Aorta (tissue), 5 donors: ENCODE results near the gene ZIC5. TPM values are rescaled to one million over a fixed set of nuclear protein-coding genes. Genes with fewer than 3 reads are reported as not detected.
A peak's percentile ranks its signal among the peaks of the same experiment; 100 is the strongest.

Experiments used
- ATAC-seq: fragments of 200-7000 bp; cut with Tn5 transposase; one replicate; pipeline ENCODE4 v1.9.1; 2022; ENCODE audit warnings: moderate library complexity; ENCODE audit not compliant: low FRiP score
- DNase-seq, 2 donors: peaks; one replicate each; pipeline ENCODE4 v3.0.0-alpha.2; 2020
- H3K27ac ChIP-seq, 2 donors: one replicate each; pipeline ENCODE4 v1.5.1; 2013; ENCODE audit warnings: low read length in 2 of 2, mild to moderate bottlenecking in 2 of 2, moderate library complexity in 2 of 2, control low read depth in 1 of 2, inconsistent platforms in 1 of 2, low read depth in 1 of 2
- H3K27me3 ChIP-seq, 2 donors: one replicate each; pipeline ENCODE4 v1.6.1; 2013; ENCODE audit warnings: control low read depth in 1 of 2, low read length in 1 of 2, mild to moderate bottlenecking in 1 of 2, moderate library complexity in 1 of 2; ENCODE audit not compliant: insufficient read depth in 2 of 2, control insufficient read depth in 1 of 2
- H3K36me3 ChIP-seq, 2 donors: one replicate each; pipeline ENCODE4 v1.6.1; 2013; ENCODE audit warnings: control low read depth in 1 of 2, low read length in 1 of 2, mild to moderate bottlenecking in 1 of 2; ENCODE audit not compliant: insufficient read depth in 2 of 2, control insufficient read depth in 1 of 2
- H3K4me1 ChIP-seq, 2 donors: one replicate each; pipeline ENCODE4 v1.6.1; 2013; ENCODE audit warnings: low read length in 2 of 2, control low read depth in 1 of 2, mild to moderate bottlenecking in 1 of 2, moderate library complexity in 1 of 2; ENCODE audit not compliant: insufficient read depth in 2 of 2, control insufficient read depth in 1 of 2
- H3K4me3 ChIP-seq, 2 donors: one replicate each; pipeline ENCODE4 v1.5.1; 2013; ENCODE audit warnings: low read length in 2 of 2, control low read depth in 1 of 2, mild to moderate bottlenecking in 1 of 2
- H3K9me3 ChIP-seq: one replicate; pipeline ENCODE4 v1.6.1; 2013; ENCODE audit warnings: mild to moderate bottlenecking, low read length; ENCODE audit not compliant: control insufficient read depth
- WGBS, 2 donors: extraction: QIAGEN DNeasy Blood & Tissue Kit; methylation state at CpG; one replicate each; pipeline ENCODE4 v1.1.7; 2013; 5-methylcytosine and 5-hydroxymethylcytosine counted together
- intact Hi-C, 2 donors: fragments of 100-400 bp; cut with DNase I; formaldehyde crosslinking; loops; one replicate each; pipeline versions ENCODE4 v1.14.2 to v1.15.0; 2022
- polyA plus RNA-seq, 2 donors: library from polyadenylated mRNA; stranded (reverse); fragments of 200-250 nt; gene quantifications; one replicate each; pipeline ENCODE4 v1.2.3, GENCODE V29; 2013
- total RNA-seq, 2 donors: library from RNA; stranded (reverse); fragmentation: NEBNext Ultra II Directional; extraction: Animal tissue kit (Norgen Biotek cat#: 25700); gene quantifications; one replicate each; pipeline ENCODE4 v1.2.1, GENCODE V29; 2021
- donor health status: healthy with polysubstance abuse.
- donor health status: Bipolar disorder and iron deficiency.
- donor health status: DM: no; HTN: no; CAD: no.
- donor health status: DM: no; HTN: no; CAD: no.
- donor health status: DM: yes; HTN: yes; CAD: no.

The ZIC5 gene
- total and polyA plus RNA-seq, 4 donors, result 0.13 TPM; not detected in 3

- ATAC-seq (no peak), DNase-seq (peak in 1 of 2 donors; percentile 40)
- Histone ChIP-seq H3K27me3 (no peaks in the 10 kb centered on the region), H3K9me3 (no peaks in the 10 kb centered on the region), H3K27ac (no peak overlapping the region), H3K4me1 (no peaks in the 10 kb centered on the region), H3K36me3 (no peaks in the 10 kb centered on the region), H3K4me3 (no peak overlapping the region)
- WGBS, 2 donors, result 11 to 13% methylated on average over 48 of the region's 48 CpGs
- intact Hi-C loops, result no loop called here
These were observed 11.3 kb upstream of the ZIC5 start for GRCh38 chr13:99982731-99983498.

- Histone ChIP-seq H3K9me3 (no peaks in the 10 kb centered on the region), H3K27me3 (peaks cover 0 to 2% of the 10 kb centered on the region in 2 donors), H3K27ac (no peak overlapping the region), H3K36me3 (no peaks in the 10 kb centered on the region), H3K4me3 (peak overlapping the region; percentile 39 to 46), H3K4me1 (no peaks in the 10 kb centered on the region)
- ATAC-seq (no peak), DNase-seq (peak in 1 of 2 donors; percentile 46)
- WGBS, 2 donors, result 3% methylated on average over 60 to 98 of the region's 98 CpGs
- intact Hi-C loops, result no loop called here
These were observed 10.6 kb upstream of the ZIC5 start for GRCh38 chr13:99982036-99982730.

DNA sequence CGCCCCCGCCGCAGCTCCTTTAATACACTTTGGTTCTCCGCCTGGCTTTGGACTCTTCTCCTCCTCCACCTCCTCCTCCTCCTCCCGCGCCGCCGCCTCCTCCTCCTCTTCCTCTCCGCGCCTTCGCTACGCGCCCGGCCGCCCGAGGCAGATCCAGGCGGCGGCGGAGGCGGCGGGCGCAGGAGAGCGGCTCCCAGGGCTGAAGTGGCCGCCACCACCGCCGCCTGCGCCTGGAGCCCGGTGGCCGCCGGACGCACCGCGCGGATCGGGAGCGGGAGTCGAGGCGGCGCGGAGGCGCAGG, 10.1 kb upstream of the ZIC5 start, which contains the start of gene ZIC2:
Gene ZIC2 (plus strand): TSS at position 50 of the 301 bp plus-strand sequence. CDS start 281 bp downstream, outside the sequence.
- ATAC-seq, result no peak
- peaks cover 0 to 2% of the 10 kb centered on the region in 2 donors for H3K27me3 ChIP-seq
- H3K9me3 ChIP-seq, result no peaks in the 10 kb centered on the region
- H3K36me3 ChIP-seq, result no peaks in the 10 kb centered on the region
- peak within 1 kb of the TSS; percentile 39 to 46 for H3K4me3 ChIP-seq
- 1 to 2% methylated on average over 26 to 41 of the region's 41 CpGs for WGBS, 2 donors
- DNase-seq, result no peak
- H3K4me1 ChIP-seq, result no peaks in the 10 kb centered on the region
- no peak within 1 kb of the TSS for H3K27ac ChIP-seq
- intact Hi-C loops, result no loop called here

DNA sequence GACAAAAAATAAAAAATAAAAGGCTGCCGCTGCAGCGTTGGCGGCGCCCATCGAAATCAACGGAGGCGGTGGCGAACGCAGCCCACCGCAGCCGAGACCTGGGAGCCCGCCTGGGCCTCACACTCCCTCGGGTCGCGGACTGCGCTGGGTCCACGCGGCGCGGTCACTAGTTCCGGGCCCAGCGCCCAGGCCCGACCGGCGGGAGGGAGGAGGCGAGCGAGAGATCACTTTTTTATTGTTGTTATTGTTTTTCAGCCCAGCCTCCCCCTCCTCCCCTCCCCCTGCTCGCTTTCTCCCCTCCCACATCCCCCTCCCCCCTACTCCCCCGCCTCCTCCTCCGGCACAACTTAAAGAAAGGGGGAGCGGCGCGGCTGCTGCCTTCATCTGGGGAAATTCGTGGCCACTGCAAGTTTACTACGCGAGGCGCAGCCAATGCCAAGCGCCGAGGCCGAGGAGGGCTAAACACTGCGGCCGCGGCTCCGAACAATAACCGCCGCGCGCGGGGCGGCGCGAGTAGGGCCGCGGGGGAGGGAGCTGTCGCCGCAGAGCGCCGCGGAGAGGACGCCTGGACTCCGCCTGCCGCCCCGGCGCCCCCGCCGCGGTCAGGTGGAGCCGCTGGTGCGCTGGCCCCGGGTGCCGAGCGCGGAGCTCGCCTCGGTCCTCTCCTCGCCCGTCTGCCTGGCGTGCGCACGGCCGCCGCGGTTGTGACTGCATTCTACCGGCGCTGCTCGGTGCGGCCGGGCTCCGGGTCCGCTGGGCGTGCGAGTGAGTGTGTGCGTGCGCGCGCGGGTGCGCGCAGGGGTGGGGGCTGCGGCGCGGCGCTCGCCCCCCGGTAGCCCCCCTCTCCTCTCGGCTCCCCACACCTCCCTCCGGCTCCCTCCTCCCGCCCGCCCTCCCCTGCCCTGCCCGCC, 9.5 kb upstream of the ZIC5 start:
- WGBS, 2 donors, result 2% methylated on average over 39 to 110 of the region's 110 CpGs
- intact Hi-C loops, result no loop called here

GRCh38 chr13:99980201-99980823, 8.7 kb upstream of the ZIC5 start:
- peak; percentile 77 to 90 for DNase-seq
- ATAC-seq, result peak; percentile 74
- peaks cover 0 to 2% of the 10 kb centered on the region in 2 donors for H3K27me3 ChIP-seq
- H3K27ac ChIP-seq, result no peak overlapping the region
- H3K9me3 ChIP-seq, result no peaks in the 10 kb centered on the region
- intact Hi-C loops, result no loop called here
- WGBS, 2 donors, result 1 to 2% methylated on average over 37 to 76 of the region's 76 CpGs
- peak overlapping the region; percentile 4 to 46 for H3K4me3 ChIP-seq
- no peaks in the 10 kb centered on the region for H3K36me3 ChIP-seq
- H3K4me1 ChIP-seq, result no peaks in the 10 kb centered on the region

More for the DNA sequence above, 9.5 kb upstream of the ZIC5 start:
- Histone ChIP-seq H3K27me3 (peaks cover 0 to 2% of the 10 kb centered on the region in 2 donors), H3K9me3 (no peaks in the 10 kb centered on the region), H3K4me1 (no peaks in the 10 kb centered on the region), H3K27ac (no peak overlapping the region), H3K4me3 (peak overlapping the region; percentile 39 to 46), H3K36me3 (no peaks in the 10 kb centered on the region)
- DNase-seq (peak in 1 of 2 donors; percentile 44), ATAC-seq (peak; percentile 34)

DNA sequence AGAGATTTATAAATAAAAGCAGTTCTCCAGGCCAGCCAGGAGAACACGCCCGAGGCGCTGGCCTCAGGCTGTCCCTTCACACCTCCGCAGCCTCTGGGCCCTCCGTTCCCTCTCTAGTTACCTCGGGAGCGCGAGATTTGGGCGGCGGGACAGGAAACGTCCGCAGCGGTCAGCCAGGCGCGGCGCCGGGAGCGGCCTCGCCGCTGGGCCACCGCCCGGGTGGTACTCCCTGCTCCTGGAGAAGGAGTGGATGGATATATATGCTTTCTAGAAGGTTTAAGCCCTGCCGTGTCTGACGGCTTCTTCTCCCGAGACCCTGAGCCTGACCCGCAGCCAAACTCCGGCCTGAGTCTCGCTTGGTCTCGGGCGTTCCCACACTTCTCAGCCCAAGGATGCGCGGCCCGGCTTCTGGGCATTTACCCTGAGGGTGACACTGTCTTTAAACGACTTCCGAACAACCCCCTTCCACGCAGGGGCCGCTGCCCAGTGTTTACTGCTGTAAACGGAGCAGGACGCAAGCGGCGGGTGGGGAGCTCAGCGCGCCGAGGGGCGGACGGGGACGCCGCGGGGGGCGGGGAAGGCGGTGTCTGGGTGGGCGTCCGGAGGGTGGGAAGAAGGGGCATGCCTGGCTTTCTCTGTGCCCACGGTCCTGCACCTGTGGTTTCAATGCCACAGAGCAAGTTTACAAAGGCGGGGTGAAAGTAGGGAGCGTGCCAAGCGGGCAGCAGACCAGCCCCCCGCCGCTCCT, 8.1 kb upstream of the ZIC5 start:
- WGBS, 2 donors, result 5% methylated on average over 50 to 59 of the region's 59 CpGs
- ATAC-seq (no peak), DNase-seq (peak in 1 of 2 donors; percentile 72)
- no peaks in the 10 kb centered on the region for H3K9me3 ChIP-seq
- no peak overlapping the region for H3K27ac ChIP-seq
- H3K4me1 ChIP-seq, result no peaks in the 10 kb centered on the region
- intact Hi-C loops, result loop anchor here in 1 of 2 donors (10.0 kb wide), 1 partner anchor 325 kb away; no protein-coding TSS in a partner anchor
- H3K27me3 ChIP-seq, result peaks cover 0 to 2% of the 10 kb centered on the region in 2 donors
- H3K4me3 ChIP-seq, result peak overlapping the region; percentile 4 to 46
- no peaks in the 10 kb centered on the region for H3K36me3 ChIP-seq

DNA sequence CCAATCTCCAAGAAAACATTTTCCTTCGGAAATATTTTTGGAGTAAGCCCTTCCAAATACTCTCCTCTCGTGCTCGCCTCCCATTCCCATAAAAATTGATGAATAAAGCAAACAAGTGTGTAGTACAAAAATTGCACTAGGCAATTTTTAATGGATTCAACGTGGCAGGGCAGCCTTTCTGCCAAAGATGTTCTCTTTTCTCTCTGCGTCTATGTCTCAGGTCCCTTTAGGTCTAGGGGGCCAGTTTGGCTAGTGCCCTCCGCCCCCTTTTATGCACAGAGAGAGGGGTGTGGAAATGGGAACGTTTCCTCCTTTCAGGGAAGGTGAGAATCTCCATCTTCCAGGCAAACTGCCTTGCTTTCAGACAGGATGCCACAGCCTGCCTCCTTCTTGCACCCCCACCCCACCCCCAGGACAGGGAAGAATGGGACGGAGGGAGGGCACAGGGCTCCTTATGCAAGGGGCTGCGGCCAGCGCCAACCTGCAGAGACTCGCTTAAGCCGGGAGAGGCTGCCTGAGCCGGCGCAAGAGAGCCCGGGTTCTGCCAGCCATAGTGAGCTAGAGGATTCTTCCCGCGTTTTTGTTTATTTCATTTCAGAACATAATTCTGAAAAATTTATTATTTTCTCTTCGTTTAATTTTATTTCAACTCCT, 7.4 kb upstream of the ZIC5 start:
- no peak overlapping the region for H3K27ac ChIP-seq
- peaks cover 0 to 2% of the 10 kb centered on the region in 2 donors for H3K27me3 ChIP-seq
- intact Hi-C loops, result loop anchor here in 1 of 2 donors (10.0 kb wide), 1 partner anchor 324 kb away; no protein-coding TSS in a partner anchor
- no peaks in the 10 kb centered on the region for H3K36me3 ChIP-seq
- peak in 1 of 2 donors; percentile 52 for DNase-seq
- no peaks in the 10 kb centered on the region for H3K4me1 ChIP-seq
- H3K9me3 ChIP-seq, result no peaks in the 10 kb centered on the region
- no peak overlapping the region for H3K4me3 ChIP-seq
- 8 to 9% methylated on average over 18 of the region's 18 CpGs for WGBS, 2 donors
- no peak for ATAC-seq
